ENCODE results near the gene CAMTA1.

CAMTA1 gene

DNA sequence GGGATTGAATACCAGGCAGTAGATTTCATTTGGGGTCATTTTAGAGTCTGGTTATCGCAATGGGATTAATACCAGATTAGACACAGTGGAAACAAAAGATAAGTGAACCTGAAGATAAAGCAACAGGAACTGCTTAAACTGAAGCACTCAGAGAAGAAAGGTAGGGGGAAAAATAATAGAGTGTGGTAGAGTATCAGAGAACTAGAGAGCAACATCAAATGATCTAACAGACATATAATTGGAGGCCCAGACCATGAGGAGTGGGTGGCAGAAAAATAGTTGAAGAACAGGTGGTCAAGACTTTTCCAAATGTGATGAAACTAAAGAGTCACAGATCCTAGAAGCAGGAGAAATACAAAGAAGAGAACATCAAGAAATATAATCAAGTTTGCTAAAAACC lies 484.3 kb downstream of the CAMTA1 start:
- no peak for DNase-seq

DNA sequence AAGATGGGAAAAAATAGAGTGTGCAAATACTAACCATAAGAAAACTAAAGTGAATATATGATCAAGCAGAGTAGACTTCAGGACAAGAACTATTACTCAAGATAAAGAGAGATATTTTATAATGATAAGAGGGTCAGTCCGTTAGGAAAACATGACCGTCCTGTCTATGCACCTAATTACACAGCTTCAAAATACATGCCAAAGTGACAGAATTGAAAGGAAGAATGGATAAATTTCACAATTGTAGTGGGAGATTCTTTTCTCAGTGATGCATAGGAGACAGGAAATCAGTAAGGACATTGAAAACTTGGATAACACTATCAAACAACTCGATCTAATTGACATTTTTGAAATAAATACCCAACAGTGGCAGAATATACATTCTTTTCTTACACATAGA lies 489.0 kb downstream of the CAMTA1 start:
- DNase-seq, result no peak

DNA sequence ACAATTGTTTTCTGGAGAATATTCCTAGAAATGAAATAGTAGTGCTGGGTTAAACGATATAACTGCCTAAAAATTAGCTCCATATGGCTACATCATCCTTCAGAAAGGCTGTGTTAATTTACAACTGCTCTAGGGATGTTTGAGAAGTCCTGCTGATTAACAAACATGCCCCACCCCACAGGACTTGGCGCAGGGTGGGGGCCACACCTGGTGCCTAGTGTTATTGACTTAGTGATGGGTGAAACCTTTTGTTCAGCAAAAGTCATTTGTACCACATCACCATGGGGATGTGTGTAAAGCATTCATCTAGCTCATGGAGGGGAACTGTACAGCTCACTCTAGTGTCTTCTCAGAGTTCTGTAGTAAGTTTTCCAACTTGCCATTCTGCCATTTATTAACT lies 492.8 kb downstream of the CAMTA1 start:
- peak; percentile 97 for DNase-seq

- no peak for DNase-seq
Observed at GRCh38 chr1:7278827-7279765, 493.8 kb downstream of the CAMTA1 start.

GRCh38 chr1:7279769-7280168 lies 494.5 kb downstream of the CAMTA1 start:
- DNase-seq, result no peak

GRCh38 chr1:7280347-7280960 lies 495.2 kb downstream of the CAMTA1 start:
- no peak for DNase-seq

- no peak for DNase-seq
Observed at GRCh38 chr1:7281821-7282220, 496.6 kb downstream of the CAMTA1 start.

GRCh38 chr1:7284839-7285435 lies 499.7 kb downstream of the CAMTA1 start:
- peak; percentile 51 for DNase-seq

DNA sequence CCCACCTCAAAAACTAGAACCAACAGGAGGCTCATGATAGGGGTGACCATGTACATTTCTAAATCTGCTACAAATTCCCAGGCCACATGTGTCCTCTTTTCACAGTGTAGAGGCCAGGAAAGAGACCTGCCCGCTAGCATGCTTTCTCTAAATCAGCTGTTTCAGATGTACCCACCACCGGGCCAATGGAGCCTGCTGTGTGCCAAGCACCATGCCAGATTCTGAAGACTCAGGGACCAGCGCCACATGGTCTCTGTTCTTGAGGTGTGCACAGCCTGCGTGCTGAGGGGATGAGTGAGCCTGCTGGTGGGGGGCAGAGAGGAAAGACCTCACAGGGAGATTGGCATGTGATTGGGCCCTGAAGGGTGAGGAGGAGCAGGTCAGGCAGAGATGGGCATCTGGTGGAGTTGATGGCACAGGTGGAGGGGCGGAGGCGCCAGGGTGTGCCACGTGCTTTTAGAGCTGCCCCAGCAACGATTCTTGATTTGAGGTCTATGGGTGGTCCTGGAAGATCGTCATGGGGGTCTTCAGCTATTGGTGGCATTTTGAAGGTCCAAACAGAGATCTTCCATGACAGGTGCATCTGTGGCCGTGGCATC lies 500.7 kb downstream of the CAMTA1 start:
- no peak for DNase-seq

- DNase-seq, result no peak
Observed at GRCh38 chr1:7287013-7287412, 501.8 kb downstream of the CAMTA1 start.

GRCh38 chr1:7288992-7289391 lies 503.7 kb downstream of the CAMTA1 start:
- no peak for DNase-seq

GRCh38 chr1:7289694-7290093 lies 504.4 kb downstream of the CAMTA1 start:
- no peak for DNase-seq

GRCh38 chr1:7290971-7291970 lies 506.0 kb downstream of the CAMTA1 start:
- DNase-seq, result no peak

GRCh38 chr1:7292036-7292681 lies 506.9 kb downstream of the CAMTA1 start:
- no peak for DNase-seq

DNA sequence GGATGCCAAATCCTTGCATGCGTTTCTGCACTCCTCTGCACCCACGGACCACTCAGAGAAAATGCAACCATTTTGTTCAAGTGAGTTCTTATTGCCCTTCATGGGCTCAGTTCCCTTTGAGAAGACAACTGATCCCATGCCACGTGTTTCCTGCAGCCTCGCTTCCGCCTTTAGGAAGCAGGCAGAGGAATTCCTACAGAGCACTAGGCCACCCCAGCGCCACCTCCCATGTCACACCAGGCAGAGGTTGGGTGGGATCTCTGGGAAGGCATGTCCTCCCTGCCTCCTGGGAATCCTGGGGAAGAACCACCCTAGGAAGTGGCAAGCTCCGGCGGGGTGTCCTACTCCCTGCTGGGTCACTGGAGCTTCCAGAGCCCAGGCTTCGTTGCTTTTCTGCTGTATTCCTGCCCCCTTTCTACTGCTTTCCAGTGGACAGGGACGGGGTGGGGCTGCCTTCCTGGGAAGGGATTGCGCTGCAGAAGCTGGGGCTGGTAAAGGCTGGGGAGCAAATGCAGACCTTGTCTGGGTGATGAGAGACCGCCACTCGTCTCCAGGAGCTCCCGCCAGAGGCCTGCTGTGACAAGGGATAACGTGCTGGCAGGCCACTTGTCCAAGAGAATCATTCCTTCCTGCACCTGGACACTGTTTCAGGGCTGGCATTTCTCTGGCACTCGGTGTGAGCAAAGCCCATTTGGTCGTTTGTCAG lies 507.6 kb downstream of the CAMTA1 start:
- no peak for DNase-seq

DNA sequence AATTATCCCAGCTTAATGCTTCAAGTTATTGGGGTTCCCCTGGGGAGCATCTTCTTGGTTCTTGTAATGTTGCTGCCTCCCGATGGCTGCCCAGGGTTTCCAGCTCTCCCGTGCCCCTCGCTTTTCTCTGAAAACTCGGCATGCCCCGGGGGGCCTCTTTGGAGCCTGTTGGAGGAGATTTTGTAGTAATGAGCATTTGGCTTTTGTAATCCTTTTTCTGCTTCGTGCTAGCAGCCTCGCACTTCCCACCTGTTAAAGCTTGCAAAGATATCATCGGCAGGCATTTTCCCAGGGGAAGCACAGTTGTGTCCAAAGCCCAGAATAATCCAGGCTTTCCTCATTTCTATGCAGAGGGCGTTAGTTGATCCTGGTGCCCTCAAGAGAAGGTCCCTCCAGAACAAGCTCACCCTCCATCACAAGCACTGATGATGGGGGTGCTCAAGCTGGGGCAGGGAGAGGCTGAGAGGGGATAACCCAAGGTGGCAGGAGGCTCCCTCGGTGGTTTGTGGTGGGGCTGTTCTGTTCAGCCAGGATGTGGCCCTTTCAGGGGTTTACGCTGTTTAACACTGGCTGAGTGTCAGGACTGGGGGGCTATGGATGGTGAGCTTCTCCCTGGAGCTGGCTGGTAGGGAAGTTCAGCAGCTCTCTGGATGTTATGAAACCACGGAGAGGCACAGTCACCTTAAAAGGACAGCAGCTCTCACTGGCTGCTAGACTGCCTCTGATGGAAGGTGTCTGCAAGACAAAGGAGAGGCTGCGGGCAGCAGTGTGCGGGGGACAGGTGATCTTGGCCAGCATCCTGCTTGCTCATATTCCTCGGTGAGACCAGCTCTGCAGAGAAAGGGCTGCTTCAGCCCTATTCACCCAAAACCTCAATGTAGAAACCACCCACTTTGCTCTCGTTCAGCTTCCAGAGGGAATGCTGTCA lies 508.7 kb downstream of the CAMTA1 start:
- no peak for DNase-seq

- no peak for DNase-seq
Observed at GRCh38 chr1:7294636-7295035, 509.4 kb downstream of the CAMTA1 start.

DNA sequence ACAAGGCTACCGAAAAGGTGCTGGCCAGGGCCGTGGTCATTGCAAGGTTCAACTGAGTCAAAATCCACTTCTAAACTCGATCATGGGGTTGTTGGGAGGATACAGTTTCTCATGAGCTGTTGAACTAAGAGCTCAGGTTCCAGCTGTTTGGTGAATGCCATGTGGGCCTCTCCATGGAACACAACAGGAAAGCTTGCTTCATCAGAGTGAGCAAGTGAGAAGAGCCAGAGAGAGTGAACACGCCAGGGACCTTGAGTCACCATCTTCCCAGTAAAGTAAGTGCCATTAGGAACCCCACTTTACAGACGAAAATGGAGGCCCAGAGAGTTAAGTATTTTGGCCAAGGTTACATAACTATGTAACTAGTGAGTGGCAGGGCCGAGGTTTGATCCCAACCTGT lies 510.7 kb downstream of the CAMTA1 start:
- DNase-seq, result no peak

GRCh38 chr1:7296968-7297367 lies 511.7 kb downstream of the CAMTA1 start:
- DNase-seq, result no peak

GRCh38 chr1:7298145-7298544 lies 512.9 kb downstream of the CAMTA1 start:
- DNase-seq, result no peak

Data from COR-L47 (cell line).